Rectal smooth muscle tissue (tissue), 1 donor: ENCODE measurements around the gene DDIAS.
"Not testable (repeated sequence)": the region's sequence is repeated elsewhere in the genome, so short reads cannot be mapped to it uniquely, and the experiment has no call there.

Experiments
- H3K27ac ChIP-seq: one replicate; pipeline ENCODE4 v1.7.0; 2013; ENCODE audit warnings: low read depth, low read length, inconsistent platforms
- H3K27me3 ChIP-seq: one replicate; pipeline ENCODE4 v1.7.0; 2013; ENCODE audit warnings: low read length; ENCODE audit not compliant: control insufficient read depth, insufficient read depth
- H3K36me3 ChIP-seq: one replicate; pipeline ENCODE4 v1.7.0; 2013; ENCODE audit warnings: low read length; ENCODE audit not compliant: control insufficient read depth, insufficient read depth
- H3K4me1 ChIP-seq: one replicate; pipeline ENCODE4 v1.7.0; 2013; ENCODE audit warnings: low read length; ENCODE audit not compliant: control insufficient read depth, insufficient read depth
- H3K4me3 ChIP-seq: one replicate; pipeline ENCODE4 v1.7.0; 2013; ENCODE audit warnings: low read length
- H3K9ac ChIP-seq: one replicate; pipeline ENCODE4 v1.7.0; 2013; ENCODE audit warnings: low read length

DDIAS gene

GRCh38 chr11:82937554-82937953 is 36.0 kb downstream of the DDIAS start:
- Histone ChIP-seq H3K4me1 (no peaks in the 10 kb centered on the region), H3K27me3 (no peaks in the 10 kb centered on the region), H3K36me3 (no peaks in the 10 kb centered on the region), H3K4me3 (no peak overlapping the region), H3K27ac (no peak overlapping the region), H3K9ac (no peak overlapping the region)

GRCh38 chr11:82939456-82939855 is 37.9 kb downstream of the DDIAS start:
- no peaks in the 10 kb centered on the region for H3K4me1 ChIP-seq
- no peak overlapping the region for H3K4me3 ChIP-seq
- H3K36me3 ChIP-seq, result no peaks in the 10 kb centered on the region
- no peak overlapping the region for H3K9ac ChIP-seq
- H3K27me3 ChIP-seq, result no peaks in the 10 kb centered on the region
- H3K27ac ChIP-seq, result no peak overlapping the region

- no peak overlapping the region for H3K4me3 ChIP-seq
- no peaks in the 10 kb centered on the region for H3K36me3 ChIP-seq
Measured at GRCh38 chr11:82942376-82942775, 40.8 kb downstream of the DDIAS start.

GRCh38 chr11:82943430-82943829 is 41.9 kb downstream of the DDIAS start:
- H3K27ac ChIP-seq, H3K36me3 ChIP-seq, H3K9ac ChIP-seq, H3K27me3 ChIP-seq, H3K4me1 ChIP-seq, H3K4me3 ChIP-seq: not testable (repeated sequence)

More at GRCh38 chr11:82942376-82942775, 40.8 kb downstream of the DDIAS start:
- Histone ChIP-seq H3K4me1 (no peaks in the 10 kb centered on the region), H3K9ac (no peak overlapping the region), H3K27ac (no peak overlapping the region), H3K27me3 (no peaks in the 10 kb centered on the region)

- H3K4me1 ChIP-seq, result no peaks in the 10 kb centered on the region
- H3K9ac ChIP-seq, result no peak overlapping the region
- no peak overlapping the region for H3K4me3 ChIP-seq
- H3K27ac ChIP-seq, result no peak overlapping the region
- H3K36me3 ChIP-seq, result no peaks in the 10 kb centered on the region
- H3K27me3 ChIP-seq, result no peaks in the 10 kb centered on the region
Measured at GRCh38 chr11:82944198-82944597, 42.7 kb downstream of the DDIAS start.

GRCh38 chr11:82945041-82945440 is 43.5 kb downstream of the DDIAS start:
- not testable (repeated sequence) for H3K36me3 ChIP-seq, H3K27ac ChIP-seq

GRCh38 chr11:82945682-82946081 is 44.1 kb downstream of the DDIAS start:
- Histone ChIP-seq H3K36me3 (no peaks in the 10 kb centered on the region), H3K27ac (no peak overlapping the region), H3K9ac (no peak overlapping the region), H3K4me1 (no peaks in the 10 kb centered on the region), H3K27me3 (no peaks in the 10 kb centered on the region), H3K4me3 (no peak overlapping the region)

More at GRCh38 chr11:82945041-82945440, 43.5 kb downstream of the DDIAS start:
- H3K27me3 ChIP-seq, H3K9ac ChIP-seq, H3K4me1 ChIP-seq, H3K4me3 ChIP-seq: not testable (repeated sequence)

- no peaks in the 10 kb centered on the region for H3K4me1 ChIP-seq
- no peak overlapping the region for H3K4me3 ChIP-seq
- no peak overlapping the region for H3K9ac ChIP-seq
- H3K27me3 ChIP-seq, result no peaks in the 10 kb centered on the region
- no peak overlapping the region for H3K27ac ChIP-seq
- H3K36me3 ChIP-seq, result no peaks in the 10 kb centered on the region
Measured at GRCh38 chr11:82949352-82949751, 47.8 kb downstream of the DDIAS start.

GRCh38 chr11:82950502-82950901 is 49.0 kb downstream of the DDIAS start:
- not testable (repeated sequence) for H3K27ac ChIP-seq, H3K36me3 ChIP-seq

GRCh38 chr11:82955736-82956453 is 54.4 kb downstream of the DDIAS start:
- H3K9ac ChIP-seq, H3K4me3 ChIP-seq, H3K27ac ChIP-seq, H3K27me3 ChIP-seq, H3K4me1 ChIP-seq, H3K36me3 ChIP-seq: not testable (repeated sequence)

More at GRCh38 chr11:82950502-82950901, 49.0 kb downstream of the DDIAS start:
- not testable (repeated sequence) for H3K9ac ChIP-seq, H3K4me1 ChIP-seq, H3K27me3 ChIP-seq, H3K4me3 ChIP-seq

GRCh38 chr11:82959987-82960778 is 58.6 kb downstream of the DDIAS start:
- Histone ChIP-seq H3K36me3 (no peaks in the 10 kb centered on the region), H3K27ac (no peak overlapping the region)

GRCh38 chr11:82960779-82961143 is 59.2 kb downstream of the DDIAS start:
- no peak overlapping the region for H3K4me3 ChIP-seq
- no peaks in the 10 kb centered on the region for H3K4me1 ChIP-seq
- H3K36me3 ChIP-seq, result no peaks in the 10 kb centered on the region
- H3K9ac ChIP-seq, result no peak overlapping the region
- no peak overlapping the region for H3K27ac ChIP-seq
- H3K27me3 ChIP-seq, result no peaks in the 10 kb centered on the region

More at GRCh38 chr11:82959987-82960778, 58.6 kb downstream of the DDIAS start:
- Histone ChIP-seq H3K9ac (no peak overlapping the region), H3K27me3 (no peaks in the 10 kb centered on the region), H3K4me3 (no peak overlapping the region), H3K4me1 (no peaks in the 10 kb centered on the region)

- H3K9ac ChIP-seq, H3K27me3 ChIP-seq: not testable (repeated sequence)
Measured at GRCh38 chr11:82962021-82962420, 60.5 kb downstream of the DDIAS start.

More at GRCh38 chr11:82962021-82962420, 60.5 kb downstream of the DDIAS start:
- not testable (repeated sequence) for H3K36me3 ChIP-seq, H3K27ac ChIP-seq, H3K4me3 ChIP-seq, H3K4me1 ChIP-seq
